Mesenchymal stem cell (in vitro differentiated cells and primary cell): ENCODE results near the gene CTXN3.

ENCODE experiments used
- DNase-seq: peaks from one replicate; pipeline ENCODE4 v3.0.0-alpha.2; 2013
- H2AFZ ChIP-seq: one replicate; pipeline ENCODE4 v1.6.1; 2013; ENCODE audit warnings: low read depth, mild to moderate bottlenecking, control low read depth, inconsistent platforms, low read length, moderate library complexity
- H2AK5ac ChIP-seq: 2 replicates; pipeline ENCODE4 v1.6.1; 2013; ENCODE audit warnings: low read length, moderate library complexity, mild to moderate bottlenecking, inconsistent platforms; ENCODE audit not compliant: severe bottlenecking
- H2BK120ac ChIP-seq: one replicate; pipeline ENCODE4 v1.6.1; 2013; ENCODE audit warnings: low read depth, mild to moderate bottlenecking, inconsistent platforms, low read length, moderate library complexity
- H2BK12ac ChIP-seq, 2 experiments: one replicate each; pipeline ENCODE4 v1.6.1; 2013; ENCODE audit warnings: inconsistent platforms in 2 of 2, low read length in 2 of 2, mild to moderate bottlenecking in 2 of 2, moderate library complexity in 2 of 2, control low read depth in 1 of 2
- H2BK15ac ChIP-seq: one replicate; pipeline ENCODE4 v1.6.1; 2013; ENCODE audit warnings: mild to moderate bottlenecking, low read depth, inconsistent platforms; ENCODE audit not compliant: poor library complexity, severe bottlenecking
- H2BK5ac ChIP-seq: 2 replicates; pipeline ENCODE4 v1.6.1; 2013; ENCODE audit warnings: low read depth, mild to moderate bottlenecking, low read length, control low read depth, inconsistent platforms; ENCODE audit not compliant: poor library complexity, severe bottlenecking
- H3K14ac ChIP-seq, 2 experiments: one replicate each; pipeline ENCODE4 v1.6.1; 2013; ENCODE audit warnings: inconsistent platforms in 2 of 2, low read length in 2 of 2, control low read depth in 1 of 2, mild to moderate bottlenecking in 1 of 2, moderate library complexity in 1 of 2
- H3K18ac ChIP-seq, 2 experiments: one replicate each; pipeline ENCODE4 v1.6.1; 2013; ENCODE audit warnings: inconsistent platforms in 2 of 2, low read length in 2 of 2, control low read depth in 1 of 2, low read depth in 1 of 2, mild to moderate bottlenecking in 1 of 2
- H3K23ac ChIP-seq, 2 experiments: one replicate each; pipeline ENCODE4 v1.6.1; 2013; ENCODE audit warnings: inconsistent platforms in 2 of 2, low read length in 2 of 2, mild to moderate bottlenecking in 2 of 2, moderate library complexity in 2 of 2, control low read depth in 1 of 2
- H3K27ac ChIP-seq: 2 replicates; pipeline ENCODE4 v1.5.1; 2013; ENCODE audit warnings: mild to moderate bottlenecking, moderate library complexity, low read length, control low read depth, inconsistent platforms; ENCODE audit not compliant: poor library complexity, severe bottlenecking
- H3K27me3 ChIP-seq, 2 experiments: 2 replicates each; pipeline versions ENCODE4 v1.6.1 to v1.7.0; 2013; ENCODE audit warnings: low read length in 2 of 2, mild to moderate bottlenecking in 2 of 2, moderate library complexity in 2 of 2, control low read depth in 1 of 2, inconsistent platforms in 1 of 2; ENCODE audit not compliant: control insufficient read depth in 1 of 2, insufficient read depth in 1 of 2
- H3K36me3 ChIP-seq, 2 experiments: 2 replicates each; pipeline versions ENCODE4 v1.6.1 to v1.7.0; 2013; ENCODE audit warnings: low read length in 2 of 2, control low read depth in 1 of 2, inconsistent platforms in 1 of 2, low read depth in 1 of 2, mild to moderate bottlenecking in 1 of 2; ENCODE audit not compliant: insufficient read depth in 2 of 2, control insufficient read depth in 1 of 2
- H3K4ac ChIP-seq, 2 experiments: one replicate each; pipeline ENCODE4 v1.6.1; 2013; ENCODE audit warnings: inconsistent platforms in 2 of 2, low read length in 2 of 2, mild to moderate bottlenecking in 2 of 2, moderate library complexity in 2 of 2, control low read depth in 1 of 2, low read depth in 1 of 2
- H3K4me1 ChIP-seq: 2 replicates; pipeline ENCODE4 v1.6.1; 2013; ENCODE audit warnings: low read depth, low read length, control low read depth; ENCODE audit not compliant: control insufficient read depth, insufficient read depth
- H3K4me2 ChIP-seq: 2 replicates; pipeline ENCODE4 v1.6.1; 2013; ENCODE audit warnings: low read length, mild to moderate bottlenecking, inconsistent platforms; ENCODE audit not compliant: poor library complexity, severe bottlenecking
- H3K4me3 ChIP-seq, 2 experiments: 2 replicates each; pipeline versions ENCODE4 v1.5.1 to v1.7.0; 2013; ENCODE audit warnings: low read length in 2 of 2, mild to moderate bottlenecking in 2 of 2, control low read depth in 1 of 2, low read depth in 1 of 2; ENCODE audit not compliant: insufficient read depth in 1 of 2
- H3K79me1 ChIP-seq: replicated peaks from 2 replicates; pipeline ENCODE4 v1.6.1; 2013; ENCODE audit warnings: mild to moderate bottlenecking, control low read depth, low read length, inconsistent platforms; ENCODE audit not compliant: poor library complexity, severe bottlenecking
- H3K9ac ChIP-seq: 2 replicates; pipeline ENCODE4 v1.7.0; 2013; ENCODE audit warnings: mild to moderate bottlenecking, low read length, moderate library complexity
- H3K9me3 ChIP-seq: 2 replicates; pipeline ENCODE4 v1.7.0; 2013; ENCODE audit warnings: mild to moderate bottlenecking, low read length; ENCODE audit not compliant: control insufficient read depth
- H4K8ac ChIP-seq: one replicate; pipeline ENCODE4 v1.6.1; 2013; ENCODE audit warnings: inconsistent platforms, mild to moderate bottlenecking, low read length, moderate library complexity
- H4K91ac ChIP-seq: one replicate; pipeline ENCODE4 v1.6.1; 2013; ENCODE audit warnings: mild to moderate bottlenecking, low read length, inconsistent platforms
- WGBS: methylation state at CpG from one replicate; pipeline ENCODE4 v1.1.7; 2013; ENCODE audit warnings: mixed read lengths; 5-methylcytosine and 5-hydroxymethylcytosine counted together

CTXN3 gene

DNA sequence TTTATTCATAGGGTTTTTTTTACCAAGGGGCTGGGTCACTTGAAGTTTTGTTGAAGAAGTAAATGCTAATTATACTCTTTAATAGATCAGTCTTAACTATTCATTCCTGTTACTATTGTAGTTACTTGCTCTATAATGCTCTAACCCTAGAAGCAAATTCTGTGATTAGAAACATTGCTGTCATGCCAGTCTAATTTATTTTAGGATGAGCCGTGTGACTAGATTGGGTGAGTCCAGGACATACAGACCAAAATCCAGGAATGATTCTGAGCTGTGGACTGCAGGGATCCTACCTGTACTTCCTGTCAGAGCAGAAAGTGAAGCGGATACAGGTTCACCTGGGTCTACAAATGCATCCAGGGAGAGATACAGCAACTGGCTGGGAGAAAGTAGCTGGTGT, 53.6 kb downstream of the CTXN3 start:
- Histone ChIP-seq H3K9ac (no peak overlapping the region), H2BK5ac (no peak overlapping the region), H3K4me2 (no peak overlapping the region), H2BK12ac (no peak overlapping the region), H3K14ac (no peak overlapping the region), H3K18ac (no peak overlapping the region), H2BK120ac (no peak overlapping the region), H3K4me3 (no peak overlapping the region), H2BK15ac (peak overlapping the region; percentile 8), H3K36me3 (no peaks in the 10 kb centered on the region), H3K27me3 (no peaks in the 10 kb centered on the region), H2AFZ (no peak overlapping the region), H3K4ac (no peak overlapping the region), H3K4me1 (peaks cover 2% of the 10 kb centered on the region), H3K79me1 (no peaks in the 10 kb centered on the region), H2AK5ac (no peak overlapping the region), H4K91ac (no peak overlapping the region), H4K8ac (no peak overlapping the region), H3K23ac (no peak overlapping the region), H3K9me3 (no peaks in the 10 kb centered on the region), H3K27ac (no peak overlapping the region)
- no peak for DNase-seq
- 93% methylated on average over 2 of the region's 2 CpGs for WGBS

DNA sequence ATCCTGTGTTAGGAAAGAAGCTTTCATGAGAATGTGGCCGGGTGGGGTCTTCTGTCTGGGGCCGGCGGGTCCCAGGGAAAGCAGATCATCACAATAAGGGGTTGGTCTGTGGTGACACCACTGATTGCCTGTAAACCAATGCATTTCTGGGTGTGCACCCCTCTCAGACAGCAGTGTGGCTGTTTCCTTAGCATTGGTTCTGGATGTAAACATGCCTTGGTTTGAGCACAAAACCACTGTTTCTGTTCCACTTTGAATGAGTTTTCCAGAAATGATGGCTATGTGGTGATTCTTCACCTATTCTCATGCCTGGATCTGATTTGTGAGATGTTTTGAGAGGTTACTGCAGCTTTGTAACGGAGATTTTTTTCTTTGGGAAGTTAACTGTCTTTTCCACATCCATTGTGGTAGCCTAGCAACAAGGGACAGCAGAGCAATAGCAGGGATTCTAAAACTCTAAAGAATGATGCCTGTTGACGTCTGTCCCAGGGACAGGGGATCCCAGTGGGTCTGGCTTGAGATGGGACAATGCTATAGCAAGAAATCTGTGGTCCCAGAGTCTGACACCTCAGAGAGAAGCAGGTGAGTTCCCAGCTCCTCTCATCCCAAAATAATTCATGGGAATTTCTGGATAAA, 54.2 kb downstream of the CTXN3 start, which contains the start of gene CCDC192:
CCDC192 (plus strand) TSS at position 466 of the 636 bp plus-strand sequence; CDS start at position 521, 55 bp downstream.
- H3K23ac ChIP-seq, result no peak within 1 kb of the TSS
- H3K79me1 ChIP-seq, result no peaks in the 10 kb centered on the region
- peak within 1 kb of the TSS; percentile 62 for H2AK5ac ChIP-seq
- H3K14ac ChIP-seq, result no peak within 1 kb of the TSS
- no peak within 1 kb of the TSS for H3K4me2 ChIP-seq
- no peaks in the 10 kb centered on the region for H3K36me3 ChIP-seq
- no peak within 1 kb of the TSS for H2BK12ac ChIP-seq
- no peak within 1 kb of the TSS for H4K91ac ChIP-seq
- WGBS, result 80% methylated on average over 5 of the region's 5 CpGs
- no peak within 1 kb of the TSS for H2BK120ac ChIP-seq
- no peak within 1 kb of the TSS for H3K4me3 ChIP-seq
- H2BK5ac ChIP-seq, result no peak within 1 kb of the TSS
- H2BK15ac ChIP-seq, result peak within 1 kb of the TSS; percentile 8
- no peaks in the 10 kb centered on the region for H3K27me3 ChIP-seq
- H3K18ac ChIP-seq, result no peak within 1 kb of the TSS
- H2AFZ ChIP-seq, result no peak within 1 kb of the TSS
- no peak within 1 kb of the TSS for H3K4ac ChIP-seq
- H3K9me3 ChIP-seq, result no peaks in the 10 kb centered on the region
- peaks cover 2% of the 10 kb centered on the region for H3K4me1 ChIP-seq
- H4K8ac ChIP-seq, result no peak within 1 kb of the TSS
- no peak within 1 kb of the TSS for H3K9ac ChIP-seq
- DNase-seq, result peak; percentile 29
- no peak within 1 kb of the TSS for H3K27ac ChIP-seq

DNA sequence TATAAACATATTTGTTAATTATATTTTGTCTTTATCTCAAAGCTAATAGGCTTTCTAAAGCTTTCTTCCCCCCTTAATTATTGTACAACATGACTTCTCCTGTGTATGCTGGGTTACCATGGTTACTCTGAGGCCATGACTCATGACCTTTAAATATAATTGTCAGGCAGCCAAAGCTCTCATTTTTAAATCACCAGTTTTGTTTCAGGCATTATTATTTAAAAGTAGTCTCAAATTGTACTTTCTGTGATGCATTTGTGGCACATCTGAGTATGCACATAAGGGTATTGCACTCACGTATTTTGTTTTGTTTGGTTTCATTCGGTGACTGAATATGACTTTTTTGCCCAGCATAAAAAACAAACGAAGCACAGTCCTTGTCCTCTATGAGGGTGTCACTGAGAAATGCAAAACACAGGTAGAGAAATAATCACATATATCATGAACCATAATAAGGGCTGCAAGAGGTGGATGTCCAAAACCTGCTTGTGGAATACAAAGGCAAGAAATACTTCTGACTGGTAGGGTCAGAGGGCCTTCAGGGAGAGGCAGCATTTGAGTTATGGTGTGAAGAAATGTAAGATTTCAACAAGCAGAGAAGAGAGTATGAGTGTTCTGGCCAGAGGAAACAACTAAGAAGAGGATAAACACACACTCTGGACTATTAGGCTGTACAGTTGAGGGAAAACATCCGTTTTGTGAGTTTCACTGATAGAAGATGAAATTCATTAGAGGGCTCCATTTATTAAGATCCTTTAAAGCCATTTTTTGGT, 56.4 kb downstream of the CTXN3 start:
- no peaks in the 10 kb centered on the region for H3K27me3 ChIP-seq
- H3K9ac ChIP-seq, result peak overlapping the region; percentile 62
- no peak overlapping the region for H3K23ac ChIP-seq
- no peak overlapping the region for H2BK12ac ChIP-seq
- no peak overlapping the region for H3K4ac ChIP-seq
- H4K91ac ChIP-seq, result no peak overlapping the region
- no peaks in the 10 kb centered on the region for H3K79me1 ChIP-seq
- peak; percentile 84 for DNase-seq
- H4K8ac ChIP-seq, result no peak overlapping the region
- no peak overlapping the region for H2BK15ac ChIP-seq
- H3K18ac ChIP-seq, result no peak overlapping the region
- H3K4me2 ChIP-seq, result no peak overlapping the region
- H2BK120ac ChIP-seq, result no peak overlapping the region
- H3K9me3 ChIP-seq, result no peaks in the 10 kb centered on the region
- H3K27ac ChIP-seq, result no peak overlapping the region
- H3K14ac ChIP-seq, result no peak overlapping the region
- WGBS, result 57% methylated on average over 3 of the region's 4 CpGs
- no peaks in the 10 kb centered on the region for H3K36me3 ChIP-seq
- no peak overlapping the region for H2AK5ac ChIP-seq
- no peak overlapping the region for H2AFZ ChIP-seq
- H3K4me3 ChIP-seq, result peak overlapping the region in 1 of 2 experiments; percentile 11
- no peaks in the 10 kb centered on the region for H3K4me1 ChIP-seq
- no peak overlapping the region for H2BK5ac ChIP-seq

DNA sequence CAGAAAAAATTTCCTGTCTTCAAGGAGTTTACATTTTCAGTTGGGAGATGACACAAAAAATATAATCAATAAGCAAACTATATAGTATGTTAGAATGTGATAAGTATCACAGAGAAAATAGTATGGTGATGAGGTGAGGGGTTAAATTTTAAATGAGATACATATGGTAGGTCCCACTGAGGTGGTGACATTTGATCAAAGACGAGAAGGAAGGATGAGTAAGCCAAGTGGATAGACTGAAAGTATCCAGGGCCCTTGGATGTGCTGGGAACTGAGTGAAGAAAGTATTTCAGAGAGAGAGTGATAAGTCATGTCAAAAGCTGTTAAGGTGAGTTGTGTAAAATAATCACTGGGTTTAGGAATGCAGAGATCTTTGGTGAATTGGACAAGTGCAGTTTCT, 57.8 kb downstream of the CTXN3 start:
- H3K23ac ChIP-seq, result no peak overlapping the region
- H4K91ac ChIP-seq, result no peak overlapping the region
- H4K8ac ChIP-seq, result no peak overlapping the region
- H3K4ac ChIP-seq, result no peak overlapping the region
- H2BK15ac ChIP-seq, result no peak overlapping the region
- no peaks in the 10 kb centered on the region for H3K27me3 ChIP-seq
- H3K4me2 ChIP-seq, result no peak overlapping the region
- no peak overlapping the region for H2BK120ac ChIP-seq
- no peak overlapping the region for H2AFZ ChIP-seq
- H3K9ac ChIP-seq, result no peak overlapping the region
- H3K79me1 ChIP-seq, result no peaks in the 10 kb centered on the region
- no peak overlapping the region for H3K4me3 ChIP-seq
- no peak overlapping the region for H3K27ac ChIP-seq
- H3K18ac ChIP-seq, result no peak overlapping the region
- H2BK12ac ChIP-seq, result no peak overlapping the region
- no peaks in the 10 kb centered on the region for H3K9me3 ChIP-seq
- 69% methylated on average over 1 of the region's 1 CpG for WGBS
- H3K36me3 ChIP-seq, result no peaks in the 10 kb centered on the region
- no peaks in the 10 kb centered on the region for H3K4me1 ChIP-seq
- H2AK5ac ChIP-seq, result no peak overlapping the region
- H2BK5ac ChIP-seq, result no peak overlapping the region
- no peak overlapping the region for H3K14ac ChIP-seq
- DNase-seq, result peak; percentile 22
